H54 (cell line): ENCODE results near the gene TTC39C.
"Not testable (repeated sequence)": the region's sequence is repeated elsewhere in the genome, so short reads cannot be mapped to it uniquely, and the experiment has no call there.

Source experiments
- DNase-seq: peaks from one replicate; pipeline ENCODE4 v3.0.0; 2011; ENCODE audit warnings: low spot score, mixed read lengths; ENCODE audit not compliant: insufficient read length
- FAIRE-seq: peaks from 3 replicates; lab custom pipeline; 2011; peaks lifted over from hg19 to GRCh38; lab: Jason Lieb, UNC
- POLR2A ChIP-seq: IDR thresholded peaks from 2 replicates; pipeline ENCODE4 v1.6.1; 2011; ENCODE audit warnings: low read depth, mild to moderate bottlenecking, low read length

The TTC39C gene

GRCh38 chr18:24015639-24016631, 1.4 kb downstream of the TTC39C start:
- no peak for FAIRE-seq
- no peak for DNase-seq
- TF ChIP-seq POLR2A: no peak

GRCh38 chr18:24016643-24017042, 2.1 kb downstream of the TTC39C start:
- no peak for TF ChIP-seq POLR2A
- DNase-seq: no peak
- no peak for FAIRE-seq

GRCh38 chr18:24018299-24018886, 3.8 kb downstream of the TTC39C start:
- FAIRE-seq (no peak), DNase-seq (no peak)
- no peak for TF ChIP-seq POLR2A

GRCh38 chr18:24019641-24020331, 5.2 kb downstream of the TTC39C start:
- FAIRE-seq (no peak), DNase-seq (no peak)
- TF ChIP-seq POLR2A: no peak

GRCh38 chr18:24021505-24021904, 7.0 kb downstream of the TTC39C start:
- FAIRE-seq (no peak), DNase-seq (no peak)
- TF ChIP-seq POLR2A: no peak

- TF ChIP-seq POLR2A: no peak
- DNase-seq (no peak), FAIRE-seq (no peak)
These were observed 7.6 kb downstream of the TTC39C start for GRCh38 chr18:24022161-24022560.

- FAIRE-seq (no peak), DNase-seq (no peak)
- no peak for TF ChIP-seq POLR2A
These were observed 8.7 kb downstream of the TTC39C start for GRCh38 chr18:24023185-24023814.

GRCh38 chr18:24024425-24024824, 9.9 kb downstream of the TTC39C start:
- no peak for TF ChIP-seq POLR2A
- no peak for DNase-seq
- no peak for FAIRE-seq

GRCh38 chr18:24026457-24026856, 11.9 kb downstream of the TTC39C start:
- no peak for TF ChIP-seq POLR2A
- no peak for FAIRE-seq
- no peak for DNase-seq

- peak; percentile 31 for DNase-seq
- no peak for TF ChIP-seq POLR2A
- FAIRE-seq: no peak
These were observed 12.7 kb downstream of the TTC39C start for GRCh38 chr18:24027156-24027827.

GRCh38 chr18:24028946-24029345, 14.4 kb downstream of the TTC39C start:
- not testable (repeated sequence) for DNase-seq, FAIRE-seq

GRCh38 chr18:24031318-24031717, 16.8 kb downstream of the TTC39C start:
- DNase-seq: no peak
- TF ChIP-seq POLR2A: no peak
- no peak for FAIRE-seq

- DNase-seq (no peak), FAIRE-seq (no peak)
- TF ChIP-seq POLR2A: no peak
These were observed 17.4 kb downstream of the TTC39C start for GRCh38 chr18:24031916-24032315.
